Ectodermal cell (in vitro differentiated cells): Measurements from ENCODE around the gene ADAMTS9.

Experiments
- H3K27ac ChIP-seq: 2 replicates; pipeline ENCODE4 v1.7.0; 2013; ENCODE audit warnings: mild to moderate bottlenecking, low read depth, low read length; ENCODE audit not compliant: insufficient read depth, poor library complexity, severe bottlenecking
- H3K27me3 ChIP-seq: 2 replicates; pipeline ENCODE4 v1.7.0; 2013; ENCODE audit warnings: mild to moderate bottlenecking, low read length; ENCODE audit not compliant: insufficient read depth, control insufficient read depth, poor library complexity, severe bottlenecking
- H3K36me3 ChIP-seq: one replicate; pipeline ENCODE4 v1.7.0; 2013; ENCODE audit warnings: low read length; ENCODE audit not compliant: control insufficient read depth, insufficient read depth
- H3K4me1 ChIP-seq: one replicate; pipeline ENCODE4 v1.7.0; 2013; ENCODE audit warnings: low read length; ENCODE audit not compliant: control insufficient read depth, insufficient read depth
- H3K4me3 ChIP-seq: 2 replicates; pipeline ENCODE4 v1.7.0; 2013; ENCODE audit warnings: low read depth, low read length, control low read depth; ENCODE audit not compliant: insufficient read depth
- H3K9me3 ChIP-seq: 2 replicates; pipeline ENCODE4 v1.7.0; 2013; ENCODE audit warnings: mild to moderate bottlenecking, low read length, moderate library complexity; ENCODE audit not compliant: control insufficient read depth
- WGBS, 2 experiments: methylation state at CpG; one replicate each; pipeline ENCODE4 v1.1.7; 2013; ENCODE audit warnings: missing lambda C conversion rate in 2 of 2; 5-methylcytosine and 5-hydroxymethylcytosine counted together

Gene ADAMTS9

DNA sequence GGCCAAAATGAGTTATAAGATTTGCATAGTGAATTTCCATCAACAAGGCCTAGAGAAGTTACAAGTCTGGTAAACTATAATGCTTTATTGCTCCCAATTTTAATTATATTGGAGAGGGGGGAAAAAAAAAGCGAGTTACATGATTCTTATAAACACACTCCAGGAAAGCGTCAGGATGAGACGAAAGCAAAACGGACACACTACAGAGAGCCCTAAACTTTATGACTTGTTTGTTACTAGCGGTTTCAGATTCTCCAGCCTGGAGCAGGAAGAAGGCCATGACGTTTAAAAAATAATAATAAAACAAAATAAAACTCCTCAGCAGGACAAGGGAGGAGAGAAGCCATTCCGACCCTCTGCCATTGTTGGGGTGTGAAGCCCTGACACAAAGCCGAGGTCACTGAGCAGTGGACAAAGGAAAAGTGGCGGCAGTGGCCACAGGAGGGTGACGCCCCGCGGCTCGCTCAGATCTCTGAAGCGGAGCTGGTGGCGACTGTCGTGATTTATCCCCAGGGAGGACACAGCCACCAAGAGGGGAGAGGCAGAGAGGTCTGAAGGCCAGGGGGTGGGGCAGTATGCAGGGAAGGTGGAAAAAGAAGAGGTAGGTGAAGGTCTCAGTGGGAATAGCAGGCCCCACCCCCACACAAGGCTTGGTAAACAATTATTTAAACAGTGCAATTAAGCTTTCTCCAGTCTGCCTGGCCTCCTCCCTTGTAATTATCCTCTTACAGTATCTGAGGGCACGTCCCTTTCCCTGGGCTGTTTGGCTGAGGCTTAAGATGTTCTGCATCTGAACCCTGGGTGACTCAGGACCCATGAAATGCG lies 45.3 kb downstream of the ADAMTS9 start:
- Histone ChIP-seq H3K36me3 (no peaks in the 10 kb centered on the region), H3K27me3 (no peaks in the 10 kb centered on the region), H3K27ac (peak overlapping the region; percentile 61), H3K4me1 (peaks cover 44% of the 10 kb centered on the region), H3K9me3 (no peaks in the 10 kb centered on the region), H3K4me3 (no peak overlapping the region)
- WGBS, 2 experiments = 29 to 35% methylated on average over 14 to 17 of the region's 18 CpGs

DNA sequence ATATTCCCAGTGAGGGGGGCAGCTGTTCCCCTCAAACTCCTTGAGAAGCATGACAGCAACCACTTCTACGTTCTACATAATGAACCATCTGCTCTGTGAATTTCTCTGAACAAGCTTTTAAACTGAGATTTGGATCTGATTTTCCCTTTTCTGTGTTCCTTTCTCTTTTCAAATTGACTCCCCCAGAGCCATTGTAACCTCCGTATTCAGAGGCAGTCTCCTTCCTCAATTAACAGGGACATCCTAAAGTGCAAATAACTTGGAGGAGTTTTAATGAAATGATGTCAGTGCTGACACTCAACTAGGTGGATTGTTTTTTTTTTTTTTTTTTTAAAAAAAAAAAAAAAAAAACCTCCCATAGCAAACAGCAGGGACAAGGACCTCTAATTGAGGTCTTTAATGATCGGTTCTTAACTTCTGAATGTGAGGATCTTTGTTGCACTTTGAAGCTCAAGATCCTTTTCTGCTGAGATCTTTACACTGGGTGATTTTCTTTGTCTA lies 48.8 kb downstream of the ADAMTS9 start:
- Histone ChIP-seq H3K4me1 (peaks cover 34% of the 10 kb centered on the region), H3K27ac (peak overlapping the region; percentile 2), H3K9me3 (no peaks in the 10 kb centered on the region), H3K4me3 (no peak overlapping the region), H3K27me3 (no peaks in the 10 kb centered on the region), H3K36me3 (no peaks in the 10 kb centered on the region)
- WGBS, 2 experiments = 9% methylated on average over 2 of the region's 3 CpGs

DNA sequence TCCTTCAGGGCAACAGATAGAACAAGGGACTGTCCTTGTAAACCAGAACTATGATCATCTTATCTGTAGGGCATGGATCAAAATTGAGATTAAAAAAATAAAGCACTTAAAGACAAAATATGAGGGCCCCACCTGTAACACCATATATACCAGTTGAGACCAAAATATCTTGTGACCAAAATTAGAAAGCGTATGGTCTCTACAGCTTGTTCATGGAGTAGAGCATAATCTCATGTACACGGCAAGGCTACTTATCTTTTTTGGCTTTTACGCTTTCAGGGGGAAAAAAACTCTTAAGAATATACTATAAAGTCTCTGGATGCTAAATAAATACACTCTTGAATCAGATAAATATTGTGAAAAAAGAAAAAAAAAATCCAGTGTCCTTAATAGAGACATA lies 49.3 kb downstream of the ADAMTS9 start:
- Histone ChIP-seq H3K27me3 (no peaks in the 10 kb centered on the region), H3K36me3 (no peaks in the 10 kb centered on the region), H3K9me3 (no peaks in the 10 kb centered on the region), H3K4me1 (peaks cover 34% of the 10 kb centered on the region), H3K27ac (peak overlapping the region; percentile 2), H3K4me3 (no peak overlapping the region)
- 75 to 100% methylated on average over 1 to 2 of the region's 3 CpGs for WGBS, 2 experiments

DNA sequence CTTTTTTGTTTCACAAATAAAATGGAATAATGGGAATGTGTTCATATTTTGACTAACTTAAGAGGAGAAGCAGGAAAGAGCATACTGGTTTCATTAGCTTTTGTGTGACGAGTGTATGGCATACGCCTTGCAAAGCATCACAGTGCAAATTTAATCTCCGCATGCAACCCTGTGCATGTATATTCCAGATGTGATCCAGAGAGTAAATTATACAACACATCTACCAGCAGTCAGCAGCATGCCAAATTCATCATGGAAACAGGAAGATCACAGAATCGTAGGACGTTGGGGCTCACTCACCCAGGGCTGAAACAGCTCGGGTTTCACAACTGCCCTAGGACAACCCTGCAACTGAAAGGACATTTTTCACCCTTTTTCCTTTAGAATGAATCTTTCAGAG lies 53.4 kb downstream of the ADAMTS9 start:
- Histone ChIP-seq H3K27ac (no peak overlapping the region), H3K9me3 (no peaks in the 10 kb centered on the region), H3K4me3 (no peak overlapping the region), H3K4me1 (peaks cover 9% of the 10 kb centered on the region), H3K36me3 (peaks cover 7% of the 10 kb centered on the region), H3K27me3 (no peaks in the 10 kb centered on the region)
- 84 to 86% methylated on average over 6 of the region's 6 CpGs for WGBS, 2 experiments

DNA sequence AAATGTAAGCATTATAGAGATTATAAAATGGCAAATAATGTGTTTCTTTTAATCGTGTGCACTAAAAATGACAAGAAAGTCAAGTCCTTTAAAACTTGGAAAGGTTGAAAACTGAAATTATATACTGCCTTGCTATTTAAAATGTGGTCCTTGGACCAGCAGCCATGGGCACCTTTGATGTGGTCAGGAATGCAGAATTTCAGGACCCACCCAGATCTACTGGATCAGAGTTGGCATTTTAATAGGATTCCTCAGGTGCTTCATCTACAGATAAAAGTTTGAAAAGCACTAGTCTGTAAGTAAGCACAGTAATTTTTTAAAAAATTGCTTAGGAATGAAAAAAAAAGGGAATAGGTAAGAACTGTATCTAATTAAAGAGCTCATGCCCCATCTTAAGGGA lies 55.8 kb downstream of the ADAMTS9 start:
- no peaks in the 10 kb centered on the region for H3K27me3 ChIP-seq
- no peak overlapping the region for H3K27ac ChIP-seq
- H3K9me3 ChIP-seq = no peaks in the 10 kb centered on the region
- no peak overlapping the region for H3K4me3 ChIP-seq
- peaks cover 1% of the 10 kb centered on the region for H3K4me1 ChIP-seq
- peaks cover 11% of the 10 kb centered on the region for H3K36me3 ChIP-seq
- WGBS, 2 experiments = 84 to 95% methylated on average over 1 of the region's 1 CpG

DNA sequence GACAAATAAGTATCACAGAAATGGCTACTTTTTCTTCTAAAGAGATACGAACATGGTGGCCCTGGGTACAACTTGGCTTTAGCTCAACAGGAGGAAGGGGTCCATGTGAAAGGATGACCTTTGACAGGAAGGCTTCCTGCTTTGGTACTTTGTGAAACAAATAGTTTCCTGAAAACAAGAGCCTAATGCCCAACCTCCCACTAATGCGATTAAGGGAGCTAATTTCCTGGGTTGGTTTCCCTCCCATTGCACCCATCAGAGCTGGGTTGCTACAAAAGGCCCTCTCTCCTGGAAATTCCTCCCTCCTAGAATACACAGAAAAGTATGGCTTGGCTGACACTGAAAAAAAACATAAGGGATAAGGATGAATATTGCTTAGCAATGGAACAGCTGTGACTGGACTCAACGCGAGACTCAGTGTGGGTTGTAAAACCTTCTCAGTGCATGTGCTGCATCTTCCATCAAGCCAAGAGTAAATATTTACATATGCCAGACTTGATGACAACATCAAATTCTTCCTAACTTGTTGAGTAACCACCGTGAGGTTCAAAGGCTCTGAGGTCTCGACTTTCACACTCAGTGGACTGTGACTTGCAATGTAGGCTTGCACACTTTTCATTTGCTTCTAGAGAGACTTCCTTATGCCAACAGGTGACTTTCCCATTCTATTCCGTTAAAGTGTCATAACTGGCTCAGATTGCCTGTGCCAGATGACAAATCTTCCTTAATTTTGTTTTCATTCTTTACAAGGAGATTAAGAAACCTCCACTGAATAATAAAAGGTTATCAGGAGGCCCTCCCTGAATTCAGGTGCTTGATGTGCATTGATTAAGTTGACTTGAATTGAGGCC lies 60.1 kb downstream of the ADAMTS9 start:
- Histone ChIP-seq H3K27ac (no peak overlapping the region), H3K4me1 (peaks cover 5% of the 10 kb centered on the region), H3K27me3 (no peaks in the 10 kb centered on the region), H3K4me3 (no peak overlapping the region), H3K36me3 (peaks cover 11% of the 10 kb centered on the region), H3K9me3 (no peaks in the 10 kb centered on the region)
- WGBS, 2 experiments = 76 to 79% methylated on average over 7 of the region's 7 CpGs

DNA sequence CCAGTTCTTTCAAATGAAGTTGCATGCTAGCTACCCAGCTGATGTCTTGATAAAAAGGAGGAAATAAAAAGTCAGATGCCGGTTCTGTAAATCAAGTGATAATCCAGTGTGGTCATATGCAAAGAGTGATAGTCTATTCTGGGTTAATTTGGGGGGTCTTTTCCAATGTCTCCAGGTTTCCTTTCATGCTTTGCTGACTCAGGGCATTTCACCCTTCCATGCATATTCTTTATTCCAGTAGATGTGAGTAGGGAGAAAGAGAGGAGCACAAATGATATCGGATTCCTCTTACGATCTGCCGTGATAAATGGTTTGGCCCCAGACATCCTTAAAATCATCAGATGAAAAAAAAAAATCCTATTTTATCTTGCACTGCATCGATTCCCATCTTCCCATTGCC lies 60.8 kb downstream of the ADAMTS9 start:
- WGBS, 2 experiments = 92 to 94% methylated on average over 5 of the region's 5 CpGs
- Histone ChIP-seq H3K36me3 (peaks cover 11% of the 10 kb centered on the region), H3K27ac (no peak overlapping the region)

DNA sequence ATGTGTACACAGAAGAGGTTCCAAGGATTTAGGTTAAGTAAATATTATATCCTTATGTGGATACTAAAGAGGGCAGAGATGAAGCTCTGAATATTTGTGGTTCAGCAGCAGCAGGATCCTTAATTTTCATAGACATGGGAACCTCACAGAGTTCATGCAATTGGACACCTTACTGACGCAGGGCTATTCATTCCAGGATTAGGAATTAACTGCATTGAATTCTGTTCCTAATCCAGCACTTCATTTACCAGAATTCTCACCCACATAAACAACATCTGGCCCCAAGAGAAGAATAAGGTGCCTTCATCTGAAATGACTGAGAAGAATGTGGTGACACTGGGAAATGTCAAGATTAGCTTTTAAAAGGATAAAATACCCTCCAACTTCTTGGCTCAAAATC lies 62.4 kb downstream of the ADAMTS9 start:
- Histone ChIP-seq H3K27ac (no peak overlapping the region), H3K36me3 (peaks cover 11% of the 10 kb centered on the region), H3K4me3 (no peak overlapping the region), H3K4me1 (peaks cover 5% of the 10 kb centered on the region), H3K27me3 (no peaks in the 10 kb centered on the region), H3K9me3 (no peaks in the 10 kb centered on the region)
- whole genome bisulfite sequencing, 2 experiments = 85 to 93% methylated on average over 1 of the region's 1 CpG

More for the DNA sequence above, 60.8 kb downstream of the ADAMTS9 start:
- H3K9me3 ChIP-seq = no peaks in the 10 kb centered on the region
- H3K4me1 ChIP-seq = peaks cover 5% of the 10 kb centered on the region
- H3K4me3 ChIP-seq = no peak overlapping the region
- no peaks in the 10 kb centered on the region for H3K27me3 ChIP-seq

DNA sequence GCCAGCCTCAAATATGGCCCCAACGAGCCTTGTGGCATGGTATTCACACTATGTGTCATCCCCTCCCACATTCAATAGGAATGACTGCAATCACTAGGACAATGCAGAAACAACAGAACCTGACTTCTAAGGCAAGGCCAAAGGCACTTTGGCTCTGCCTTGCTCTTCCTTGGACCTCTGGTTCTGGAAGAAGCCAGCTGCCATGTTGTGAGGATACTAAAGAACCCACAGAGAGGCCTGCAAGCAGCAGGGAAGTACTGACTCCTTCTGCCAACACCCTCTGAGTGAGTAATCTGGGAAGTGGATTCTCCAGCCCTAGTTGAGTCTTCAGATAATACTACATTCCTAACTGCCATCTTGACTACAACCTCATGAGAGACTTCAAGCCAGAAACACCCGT lies 64.7 kb downstream of the ADAMTS9 start:
- WGBS, 2 experiments = 86 to 94% methylated on average over 1 of the region's 2 CpGs
- no peaks in the 10 kb centered on the region for H3K36me3 ChIP-seq

DNA sequence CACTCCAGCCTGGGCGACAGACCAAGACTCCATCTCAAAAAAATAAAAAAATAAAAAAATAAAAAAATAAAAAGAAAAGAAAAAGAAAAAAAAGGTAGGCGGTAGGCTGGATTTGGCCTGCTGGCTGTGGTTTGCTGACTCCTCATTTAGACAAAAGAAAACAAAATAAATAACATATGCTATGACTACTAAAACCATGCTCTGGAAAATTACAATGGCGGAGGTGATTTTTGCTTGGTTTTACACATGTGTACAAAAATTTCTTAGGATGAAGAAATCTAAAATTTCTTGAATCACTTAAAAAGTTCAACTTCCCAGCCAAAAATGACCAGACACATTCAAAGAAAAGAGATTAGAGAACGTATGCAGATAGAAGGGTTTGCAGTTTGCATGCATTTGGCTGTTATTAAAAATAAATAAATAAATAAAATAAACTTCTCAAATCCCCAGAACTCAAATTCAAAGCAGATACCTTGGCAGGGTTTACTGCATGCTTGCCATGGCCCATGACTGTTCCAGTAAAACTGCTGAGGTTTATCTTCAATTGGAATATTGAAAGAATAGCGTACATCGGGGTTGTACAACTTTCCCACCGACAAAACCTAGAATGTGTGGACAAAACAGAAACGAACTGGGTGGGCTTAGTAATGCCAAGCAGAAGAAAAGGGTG lies 65.9 kb downstream of the ADAMTS9 start:
- 94 to 97% methylated on average over 6 to 7 of the region's 8 CpGs for WGBS, 2 experiments
- no peaks in the 10 kb centered on the region for H3K27me3 ChIP-seq
- H3K36me3 ChIP-seq = peaks cover 4% of the 10 kb centered on the region
- H3K4me3 ChIP-seq = no peak overlapping the region
- H3K9me3 ChIP-seq = no peaks in the 10 kb centered on the region
- H3K27ac ChIP-seq = no peak overlapping the region
- H3K4me1 ChIP-seq = peaks cover 3% of the 10 kb centered on the region

More for the DNA sequence above, 64.7 kb downstream of the ADAMTS9 start:
- peaks cover 5% of the 10 kb centered on the region for H3K4me1 ChIP-seq
- no peaks in the 10 kb centered on the region for H3K27me3 ChIP-seq
- no peak overlapping the region for H3K27ac ChIP-seq
- H3K9me3 ChIP-seq = no peaks in the 10 kb centered on the region
- H3K4me3 ChIP-seq = no peak overlapping the region
